GM12873 (cell line): ENCODE measurements around the gene NECTIN1.

Experiments
- TF ChIP-seq, protein P1 (sequence below): IDR thresholded peaks from 2 replicates; pipeline ENCODE4 v1.5.1; 2012; ENCODE audit warnings: low read depth, mild to moderate bottlenecking, moderate library complexity, low read length, control low read depth; ENCODE audit not compliant: insufficient read depth; ENCODE audit errors: missing control alignments

Gene NECTIN1

DNA sequence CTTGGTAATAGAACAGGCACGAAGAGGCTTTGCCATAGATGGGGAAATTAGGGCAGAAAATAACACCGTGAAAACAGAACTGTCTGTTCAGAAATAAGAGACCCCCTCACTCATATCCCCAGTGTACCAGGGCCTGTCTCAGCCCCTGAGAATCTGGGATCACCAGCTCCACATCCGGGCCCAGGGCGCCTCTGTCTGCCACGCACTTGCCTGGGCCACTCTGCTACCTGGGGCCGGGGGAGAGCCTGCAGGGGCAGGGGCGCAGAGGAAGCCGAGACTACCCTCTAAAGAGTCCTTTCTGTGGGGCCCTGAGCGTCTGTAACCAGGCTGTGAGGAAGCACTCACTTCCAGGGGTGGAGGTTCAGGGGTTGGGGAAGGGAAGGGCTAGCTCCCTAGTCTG, 19.8 kb downstream of the NECTIN1 start:
- TF ChIP-seq, protein P1, sequence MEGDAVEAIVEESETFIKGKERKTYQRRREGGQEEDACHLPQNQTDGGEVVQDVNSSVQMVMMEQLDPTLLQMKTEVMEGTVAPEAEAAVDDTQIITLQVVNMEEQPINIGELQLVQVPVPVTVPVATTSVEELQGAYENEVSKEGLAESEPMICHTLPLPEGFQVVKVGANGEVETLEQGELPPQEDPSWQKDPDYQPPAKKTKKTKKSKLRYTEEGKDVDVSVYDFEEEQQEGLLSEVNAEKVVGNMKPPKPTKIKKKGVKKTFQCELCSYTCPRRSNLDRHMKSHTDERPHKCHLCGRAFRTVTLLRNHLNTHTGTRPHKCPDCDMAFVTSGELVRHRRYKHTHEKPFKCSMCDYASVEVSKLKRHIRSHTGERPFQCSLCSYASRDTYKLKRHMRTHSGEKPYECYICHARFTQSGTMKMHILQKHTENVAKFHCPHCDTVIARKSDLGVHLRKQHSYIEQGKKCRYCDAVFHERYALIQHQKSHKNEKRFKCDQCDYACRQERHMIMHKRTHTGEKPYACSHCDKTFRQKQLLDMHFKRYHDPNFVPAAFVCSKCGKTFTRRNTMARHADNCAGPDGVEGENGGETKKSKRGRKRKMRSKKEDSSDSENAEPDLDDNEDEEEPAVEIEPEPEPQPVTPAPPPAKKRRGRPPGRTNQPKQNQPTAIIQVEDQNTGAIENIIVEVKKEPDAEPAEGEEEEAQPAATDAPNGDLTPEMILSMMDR, result no peak

DNA sequence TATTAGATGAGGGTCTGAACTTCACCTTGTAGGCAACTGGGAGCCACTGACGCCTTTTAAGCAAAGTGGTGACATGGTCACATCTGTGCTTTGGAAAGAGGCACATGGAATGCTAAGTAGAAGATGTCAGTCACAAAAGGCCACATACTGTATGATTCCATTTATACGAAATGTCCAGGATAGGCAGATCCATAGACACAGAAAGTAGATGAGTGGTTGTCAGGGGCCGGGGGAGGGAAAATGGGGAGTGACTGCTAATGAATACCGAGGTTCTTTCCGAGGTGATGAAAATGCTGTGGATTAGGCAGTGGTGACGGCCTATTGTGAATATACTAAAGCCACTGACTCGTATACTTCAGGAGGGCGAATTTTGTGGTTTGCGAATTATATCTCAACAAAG, 20.6 kb downstream of the NECTIN1 start:
- TF ChIP-seq, protein P1, result no peak

DNA sequence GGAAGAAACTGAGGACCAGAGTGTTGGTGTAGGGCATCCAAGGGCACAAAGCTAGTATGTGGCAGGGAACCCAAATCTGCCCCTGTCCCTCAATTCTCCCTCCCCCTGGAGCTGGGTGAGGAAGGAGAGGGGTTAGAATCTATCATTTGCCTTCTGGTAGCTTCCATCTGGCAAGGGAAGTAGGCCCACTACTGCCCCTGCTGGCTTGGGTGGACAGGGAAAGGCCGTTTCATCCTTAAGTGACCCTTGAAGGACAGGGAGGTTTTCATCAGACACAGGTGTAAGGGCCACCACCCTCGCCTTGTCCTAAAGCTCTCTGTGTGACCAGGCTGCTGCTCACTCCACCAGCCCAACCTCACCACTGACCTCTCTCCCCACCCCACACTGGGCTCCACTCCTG, 22.1 kb downstream of the NECTIN1 start:
- TF ChIP-seq, protein P1, result peak; percentile 24

DNA sequence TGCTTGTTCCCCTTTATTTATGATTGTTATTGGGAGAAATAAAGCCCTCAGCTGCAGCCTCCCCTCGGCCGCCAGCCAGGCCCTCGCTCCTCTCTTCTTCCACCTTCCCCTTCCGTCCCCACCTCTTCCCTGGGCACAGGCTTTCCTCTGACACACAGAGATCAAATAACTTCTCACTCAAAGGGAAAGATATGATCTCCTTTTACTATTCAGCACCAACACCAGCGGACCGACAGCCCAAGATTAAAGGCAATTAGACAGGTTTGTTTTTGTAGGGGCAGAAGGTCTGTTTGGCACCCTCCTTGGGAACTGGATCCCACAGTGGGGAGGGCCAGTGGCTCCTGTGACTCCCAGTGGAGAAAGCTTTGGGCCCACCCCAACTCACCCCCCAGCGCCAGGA, 23.0 kb downstream of the NECTIN1 start:
- TF ChIP-seq, protein P1, result no peak

DNA sequence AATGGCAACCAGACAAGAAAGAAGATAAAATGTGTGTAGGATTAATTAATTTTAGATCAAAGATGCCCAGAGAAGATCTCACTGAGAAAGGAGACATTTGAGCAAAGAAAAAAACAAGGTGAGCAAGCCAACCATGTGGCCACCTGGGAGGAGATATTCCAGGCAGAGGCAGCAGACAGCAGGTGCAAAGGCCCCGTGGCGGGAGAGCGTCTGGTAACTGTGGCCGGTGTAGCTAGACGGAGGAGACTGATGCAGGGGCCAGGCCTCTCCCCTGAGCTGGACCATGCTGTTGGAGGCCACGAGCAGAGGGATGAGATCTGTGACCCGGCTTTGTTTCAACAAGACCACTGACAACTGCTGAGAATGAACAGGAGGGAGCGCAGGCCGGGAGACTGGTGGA, 23.6 kb downstream of the NECTIN1 start:
- TF ChIP-seq, protein P1, result no peak

DNA sequence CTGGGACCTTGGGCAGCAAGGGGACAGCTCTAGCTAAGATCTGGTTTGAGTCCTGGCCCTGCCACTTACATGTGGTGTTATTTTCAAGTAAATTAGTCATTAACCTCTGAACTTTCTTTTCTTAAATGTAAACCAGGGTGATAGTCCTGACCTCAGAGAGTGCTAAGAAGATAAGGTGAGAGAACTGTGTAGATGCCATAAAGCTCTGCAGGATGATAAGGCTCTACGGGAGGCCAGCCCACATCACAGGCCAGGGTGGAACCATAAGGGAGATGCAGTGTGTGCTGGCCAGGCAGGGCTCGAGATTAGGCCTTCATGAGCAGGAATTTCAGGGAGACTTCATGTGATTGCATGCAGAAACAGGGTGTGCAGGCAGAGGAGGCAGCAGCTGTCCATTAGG, 24.2 kb downstream of the NECTIN1 start:
- TF ChIP-seq, protein P1, result no peak

DNA sequence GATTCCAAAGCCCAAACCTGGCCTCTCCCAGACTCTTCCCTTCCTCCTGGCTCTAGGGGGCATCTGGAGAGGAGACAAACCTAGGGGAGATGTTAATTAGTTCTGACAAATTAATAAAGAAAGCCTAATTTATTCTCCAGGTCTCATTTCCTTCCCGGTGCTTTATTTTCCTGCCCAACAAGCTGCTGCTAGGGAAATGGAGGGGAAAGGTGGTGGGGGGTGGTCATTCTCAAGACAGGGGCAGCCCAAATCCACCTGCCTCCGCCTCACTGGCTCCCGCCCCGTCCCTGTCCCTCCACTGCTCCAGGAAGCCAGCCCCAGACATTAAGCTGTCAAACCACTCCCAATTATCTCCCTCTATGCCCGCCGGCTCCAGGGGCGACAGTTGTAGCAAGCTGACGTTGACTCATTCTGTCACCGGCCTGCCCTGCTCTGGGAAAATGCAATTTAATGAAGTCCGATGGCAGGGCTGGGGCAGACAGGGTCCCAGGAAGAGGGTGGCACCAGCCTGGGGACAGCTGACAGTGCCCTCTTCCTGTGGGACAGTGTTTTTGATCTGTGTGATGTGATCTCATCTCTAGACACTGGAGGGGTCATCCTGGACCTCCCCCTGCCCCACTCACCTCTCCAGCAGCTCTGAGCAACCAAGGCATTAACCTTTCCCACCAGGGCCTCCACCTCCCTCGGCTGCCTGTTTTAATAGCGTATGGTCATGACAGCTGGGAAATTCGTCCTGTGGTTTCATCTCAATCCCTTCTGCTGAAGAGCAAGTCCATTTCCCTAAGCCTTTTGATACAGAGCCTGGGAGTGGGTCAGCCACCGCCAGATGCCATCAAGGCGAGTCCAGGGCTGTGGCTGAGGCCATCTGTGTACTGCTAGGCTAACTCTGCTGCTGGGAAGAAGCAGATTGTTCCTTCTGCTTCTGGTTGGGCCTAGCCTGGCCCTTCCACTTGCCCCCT, 27.1 kb downstream of the NECTIN1 start:
- TF ChIP-seq, protein P1, result no peak
